ENCODE data around the gene RARB.

DNA sequence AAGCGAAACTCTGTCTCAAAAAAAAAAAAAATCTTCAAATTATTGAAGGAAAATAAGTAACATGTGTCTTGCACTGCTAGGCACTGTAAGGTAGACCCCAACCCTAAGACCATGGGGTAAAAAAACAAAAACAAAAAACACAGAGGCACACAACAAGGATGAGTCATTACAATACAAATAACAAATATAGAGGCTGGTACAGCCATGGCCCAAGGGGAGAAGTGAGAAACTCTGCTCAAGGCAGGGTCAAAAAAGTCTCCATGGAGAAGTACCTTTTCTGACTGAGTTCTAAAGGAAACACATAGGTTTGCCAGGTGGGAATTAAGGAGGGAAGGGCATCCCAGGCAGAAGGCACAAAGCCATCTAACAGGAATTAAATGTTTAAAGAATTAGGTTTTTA, 182.1 kb downstream of the RARB start:
- TF ChIP-seq ZBTB21 (CRISPR knock-in tag; IDR thresholded peaks at IDR 0.05) (no peak), SETDB1 (CRISPR knock-in tag; IDR thresholded peaks at IDR 0.05; ENCODE audit: borderline replicate concordance) (no peak), CREM (IDR thresholded peaks at IDR 0.05) (no peak), CREM (CRISPR knock-in tag; IDR thresholded peaks at IDR 0.05) (no peak), GATAD2A (CRISPR knock-in tag; IDR thresholded peaks at IDR 0.05) (no peak), BHLHE40 (IDR thresholded peaks at IDR 0.05; ENCODE audit: low read length) (no peak), POLR2A (IDR thresholded peaks at IDR 0.05; ENCODE audit: insufficient read depth in 1 of 2, low read depth in 2 of 2, low read length in 2 of 2) (no peak), EP300 (IDR thresholded peaks at IDR 0.05; ENCODE audit: low read depth in 2 of 2, low read length in 2 of 2) (no peak), EP300 (CRISPR knock-in tag; IDR thresholded peaks at IDR 0.05; ENCODE audit: borderline replicate concordance) (no peak), ZNF546 (CRISPR knock-in tag; conservative IDR thresholded peaks at IDR 0.05) (no peak), POLR2AphosphoS5 (IDR thresholded peaks at IDR 0.05; ENCODE audit: low read depth, low read length) (no peak), SMARCE1 (IDR thresholded peaks at IDR 0.05; ENCODE audit: borderline replicate concordance) (no peak), ZC3H4 (CRISPR knock-in tag; IDR thresholded peaks at IDR 0.05; ENCODE audit: borderline replicate concordance) (no peak)
- TF ChIP-seq, protein P1, sequence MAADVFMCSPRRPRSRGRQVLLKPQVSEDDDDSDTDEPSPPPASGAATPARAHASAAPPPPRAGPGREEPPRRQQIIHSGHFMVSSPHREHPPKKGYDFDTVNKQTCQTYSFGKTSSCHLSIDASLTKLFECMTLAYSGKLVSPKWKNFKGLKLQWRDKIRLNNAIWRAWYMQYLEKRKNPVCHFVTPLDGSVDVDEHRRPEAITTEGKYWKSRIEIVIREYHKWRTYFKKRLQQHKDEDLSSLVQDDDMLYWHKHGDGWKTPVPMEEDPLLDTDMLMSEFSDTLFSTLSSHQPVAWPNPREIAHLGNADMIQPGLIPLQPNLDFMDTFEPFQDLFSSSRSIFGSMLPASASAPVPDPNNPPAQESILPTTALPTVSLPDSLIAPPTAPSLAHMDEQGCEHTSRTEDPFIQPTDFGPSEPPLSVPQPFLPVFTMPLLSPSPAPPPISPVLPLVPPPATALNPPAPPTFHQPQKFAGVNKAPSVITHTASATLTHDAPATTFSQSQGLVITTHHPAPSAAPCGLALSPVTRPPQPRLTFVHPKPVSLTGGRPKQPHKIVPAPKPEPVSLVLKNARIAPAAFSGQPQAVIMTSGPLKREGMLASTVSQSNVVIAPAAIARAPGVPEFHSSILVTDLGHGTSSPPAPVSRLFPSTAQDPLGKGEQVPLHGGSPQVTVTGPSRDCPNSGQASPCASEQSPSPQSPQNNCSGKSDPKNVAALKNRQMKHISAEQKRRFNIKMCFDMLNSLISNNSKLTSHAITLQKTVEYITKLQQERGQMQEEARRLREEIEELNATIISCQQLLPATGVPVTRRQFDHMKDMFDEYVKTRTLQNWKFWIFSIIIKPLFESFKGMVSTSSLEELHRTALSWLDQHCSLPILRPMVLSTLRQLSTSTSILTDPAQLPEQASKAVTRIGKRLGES (CRISPR knock-in tag; IDR thresholded peaks at IDR 0.05; ENCODE audit: borderline replicate concordance): no peak
- TF ChIP-seq, protein P2, sequence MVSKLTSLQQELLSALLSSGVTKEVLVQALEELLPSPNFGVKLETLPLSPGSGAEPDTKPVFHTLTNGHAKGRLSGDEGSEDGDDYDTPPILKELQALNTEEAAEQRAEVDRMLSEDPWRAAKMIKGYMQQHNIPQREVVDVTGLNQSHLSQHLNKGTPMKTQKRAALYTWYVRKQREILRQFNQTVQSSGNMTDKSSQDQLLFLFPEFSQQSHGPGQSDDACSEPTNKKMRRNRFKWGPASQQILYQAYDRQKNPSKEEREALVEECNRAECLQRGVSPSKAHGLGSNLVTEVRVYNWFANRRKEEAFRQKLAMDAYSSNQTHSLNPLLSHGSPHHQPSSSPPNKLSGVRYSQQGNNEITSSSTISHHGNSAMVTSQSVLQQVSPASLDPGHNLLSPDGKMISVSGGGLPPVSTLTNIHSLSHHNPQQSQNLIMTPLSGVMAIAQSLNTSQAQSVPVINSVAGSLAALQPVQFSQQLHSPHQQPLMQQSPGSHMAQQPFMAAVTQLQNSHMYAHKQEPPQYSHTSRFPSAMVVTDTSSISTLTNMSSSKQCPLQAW (CRISPR knock-in tag; IDR thresholded peaks at IDR 0.05): no peak
- TF ChIP-seq, protein P3, sequence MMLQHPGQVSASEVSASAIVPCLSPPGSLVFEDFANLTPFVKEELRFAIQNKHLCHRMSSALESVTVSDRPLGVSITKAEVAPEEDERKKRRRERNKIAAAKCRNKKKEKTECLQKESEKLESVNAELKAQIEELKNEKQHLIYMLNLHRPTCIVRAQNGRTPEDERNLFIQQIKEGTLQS (CRISPR knock-in tag; IDR thresholded peaks at IDR 0.05): no peak

Measured in HepG2 (cell line).